Measurements from ENCODE around the gene PPP3CA. TPM values are rescaled to one million over a fixed set of nuclear protein-coding genes. Genes with fewer than 3 reads are reported as not detected.

Gene PPP3CA
- total and polyA plus RNA-seq, 2 experiments from 2014 or later: 27.0 to 45.2 TPM

- DNase-seq (ENCODE audit: low spot score) (no peak), ATAC-seq (no peak)
- Histone ChIP-seq H3K36me3 (ENCODE audit: insufficient read depth) (no peaks in the 10 kb centered on the region), H3K27ac (ENCODE audit: low read depth) (no peak overlapping the region), H3K4me1 (ENCODE audit: insufficient read depth) (peaks cover 18% of the 10 kb centered on the region), H3K79me2 (replicated peaks; ENCODE audit: insufficient read depth) (peaks cover 40% of the 10 kb centered on the region; the same call in 1 of the 2 replicates), H3K27me3 (ENCODE audit: insufficient read depth) (no peaks in the 10 kb centered on the region), H3K9me2 (ENCODE audit: insufficient read depth) (no peaks in the 10 kb centered on the region), H3K4me2 (no peak overlapping the region), H3F3A (replicated peaks; ENCODE audit: low read depth) (no peaks in the 10 kb centered on the region), H4K20me1 (replicated peaks; ENCODE audit: insufficient read depth) (no peaks in the 10 kb centered on the region), H2AFZ (no peak overlapping the region), H3K4me3 (no peak overlapping the region)
- Mint-ChIP-seq H3K27ac (no peak overlapping the region), H3K27me3 (ENCODE audit: insufficient read depth, low read depth, poor library complexity) (no peaks in the 10 kb centered on the region), H3K4me1 (peaks cover 36% of the 10 kb centered on the region), H3K36me3 (ENCODE audit: low read depth) (no peaks in the 10 kb centered on the region), H3K4me3 (no peak overlapping the region), H3K9me3 (no peaks in the 10 kb centered on the region)
- TF ChIP-seq CREB1 (CRISPR knock-in tag; IDR thresholded peaks at IDR 0.05; ENCODE audit: low read depth): no peak
- TF ChIP-seq ZNF462 (CRISPR knock-in tag; IDR thresholded peaks at IDR 0.05): no peak
- TF ChIP-seq CTCF (conservative IDR thresholded peaks at IDR 0.05; ENCODE audit: low read depth in 2 of 2): no peak
- no peak for TF ChIP-seq ETS1 (IDR thresholded peaks at IDR 0.05)
- TF ChIP-seq STAT1 (IDR thresholded peaks at IDR 0.05; ENCODE audit: unreplicated experiment): no peak
- TF ChIP-seq POLR2AphosphoS5 (IDR thresholded peaks at IDR 0.05; ENCODE audit: low read depth): no peak
- TF ChIP-seq JUNB (IDR thresholded peaks at IDR 0.05; ENCODE audit: unreplicated experiment): no peak
- no peak for TF ChIP-seq REST (IDR thresholded peaks at IDR 0.05; ENCODE audit: unreplicated experiment)
- no peak for TF ChIP-seq EZH2phosphoT487 (IDR thresholded peaks at IDR 0.05; ENCODE audit: unreplicated experiment)
- no peak for TF ChIP-seq NANOG (IDR thresholded peaks at IDR 0.05; ENCODE audit: borderline replicate concordance)
- TF ChIP-seq ZNF331 (CRISPR knock-in tag; IDR thresholded peaks at IDR 0.05; ENCODE audit: low read depth): no peak
- TF ChIP-seq ZNF114 (CRISPR knock-in tag; IDR thresholded peaks at IDR 0.05): no peak
- TF ChIP-seq EZH2 (IDR thresholded peaks at IDR 0.05; ENCODE audit: low read depth, unreplicated experiment): no peak
Observed at GRCh38 chr4:101253121-101253520, 94.2 kb downstream of the PPP3CA start.
